ENCODE data around the gene KCNAB1. TPM values are rescaled to one million over a fixed set of nuclear protein-coding genes. Genes with fewer than 3 reads are reported as not detected.

KCNAB1 gene
- total and polyA plus RNA-seq, 4 donors, result 0.76 to 2.8 (median 1.0) TPM

GRCh38 chr3:156390846-156391245 lies 270.5 kb downstream of the KCNAB1 start:
- H3K27ac ChIP-seq (ENCODE audit: low read depth in 1 of 2, low read length in 2 of 2), result no peak overlapping the region
- 86% methylated on average over 4 of the region's 4 CpGs for WGBS
- no peaks in the 10 kb centered on the region for H3K36me3 ChIP-seq (ENCODE audit: control insufficient read depth in 4 of 4, insufficient read depth in 3 of 4, low read depth in 1 of 4, low read length in 3 of 4)
- H3K27me3 ChIP-seq (ENCODE audit: control insufficient read depth in 4 of 4, insufficient read depth in 4 of 4, low read length in 3 of 4), result no peaks in the 10 kb centered on the region
- no peak overlapping the region for H3K4me3 ChIP-seq (ENCODE audit: low read depth in 1 of 3, low read length in 3 of 3)
- DNase-seq (ENCODE audit: low spot score), result no peak
- H3K9ac ChIP-seq (ENCODE audit: low read depth in 1 of 2, low read length in 2 of 2), result no peak overlapping the region
- TF ChIP-seq, protein P1, sequence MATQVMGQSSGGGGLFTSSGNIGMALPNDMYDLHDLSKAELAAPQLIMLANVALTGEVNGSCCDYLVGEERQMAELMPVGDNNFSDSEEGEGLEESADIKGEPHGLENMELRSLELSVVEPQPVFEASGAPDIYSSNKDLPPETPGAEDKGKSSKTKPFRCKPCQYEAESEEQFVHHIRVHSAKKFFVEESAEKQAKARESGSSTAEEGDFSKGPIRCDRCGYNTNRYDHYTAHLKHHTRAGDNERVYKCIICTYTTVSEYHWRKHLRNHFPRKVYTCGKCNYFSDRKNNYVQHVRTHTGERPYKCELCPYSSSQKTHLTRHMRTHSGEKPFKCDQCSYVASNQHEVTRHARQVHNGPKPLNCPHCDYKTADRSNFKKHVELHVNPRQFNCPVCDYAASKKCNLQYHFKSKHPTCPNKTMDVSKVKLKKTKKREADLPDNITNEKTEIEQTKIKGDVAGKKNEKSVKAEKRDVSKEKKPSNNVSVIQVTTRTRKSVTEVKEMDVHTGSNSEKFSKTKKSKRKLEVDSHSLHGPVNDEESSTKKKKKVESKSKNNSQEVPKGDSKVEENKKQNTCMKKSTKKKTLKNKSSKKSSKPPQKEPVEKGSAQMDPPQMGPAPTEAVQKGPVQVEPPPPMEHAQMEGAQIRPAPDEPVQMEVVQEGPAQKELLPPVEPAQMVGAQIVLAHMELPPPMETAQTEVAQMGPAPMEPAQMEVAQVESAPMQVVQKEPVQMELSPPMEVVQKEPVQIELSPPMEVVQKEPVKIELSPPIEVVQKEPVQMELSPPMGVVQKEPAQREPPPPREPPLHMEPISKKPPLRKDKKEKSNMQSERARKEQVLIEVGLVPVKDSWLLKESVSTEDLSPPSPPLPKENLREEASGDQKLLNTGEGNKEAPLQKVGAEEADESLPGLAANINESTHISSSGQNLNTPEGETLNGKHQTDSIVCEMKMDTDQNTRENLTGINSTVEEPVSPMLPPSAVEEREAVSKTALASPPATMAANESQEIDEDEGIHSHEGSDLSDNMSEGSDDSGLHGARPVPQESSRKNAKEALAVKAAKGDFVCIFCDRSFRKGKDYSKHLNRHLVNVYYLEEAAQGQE (IDR thresholded peaks at IDR 0.05), result no peak
- TF ChIP-seq NR2F2 (IDR thresholded peaks at IDR 0.05), result no peak
- no peak for TF ChIP-seq FOXA2 (IDR thresholded peaks at IDR 0.05)
- no peak for TF ChIP-seq EGR1 (IDR thresholded peaks at IDR 0.05; ENCODE audit: low read depth in 2 of 2)
- TF ChIP-seq TAF1 (conservative IDR thresholded peaks at IDR 0.05), result no peak
- H3K9me3 ChIP-seq (ENCODE audit: control insufficient read depth in 4 of 4, low read length in 3 of 4), result peaks cover 0 to 2% (median 0%) of the 10 kb centered on the region in 4 donors
- no peaks in the 10 kb centered on the region for H3K4me1 ChIP-seq (ENCODE audit: control insufficient read depth in 4 of 4, insufficient read depth in 4 of 4, low read length in 3 of 4)

DNA sequence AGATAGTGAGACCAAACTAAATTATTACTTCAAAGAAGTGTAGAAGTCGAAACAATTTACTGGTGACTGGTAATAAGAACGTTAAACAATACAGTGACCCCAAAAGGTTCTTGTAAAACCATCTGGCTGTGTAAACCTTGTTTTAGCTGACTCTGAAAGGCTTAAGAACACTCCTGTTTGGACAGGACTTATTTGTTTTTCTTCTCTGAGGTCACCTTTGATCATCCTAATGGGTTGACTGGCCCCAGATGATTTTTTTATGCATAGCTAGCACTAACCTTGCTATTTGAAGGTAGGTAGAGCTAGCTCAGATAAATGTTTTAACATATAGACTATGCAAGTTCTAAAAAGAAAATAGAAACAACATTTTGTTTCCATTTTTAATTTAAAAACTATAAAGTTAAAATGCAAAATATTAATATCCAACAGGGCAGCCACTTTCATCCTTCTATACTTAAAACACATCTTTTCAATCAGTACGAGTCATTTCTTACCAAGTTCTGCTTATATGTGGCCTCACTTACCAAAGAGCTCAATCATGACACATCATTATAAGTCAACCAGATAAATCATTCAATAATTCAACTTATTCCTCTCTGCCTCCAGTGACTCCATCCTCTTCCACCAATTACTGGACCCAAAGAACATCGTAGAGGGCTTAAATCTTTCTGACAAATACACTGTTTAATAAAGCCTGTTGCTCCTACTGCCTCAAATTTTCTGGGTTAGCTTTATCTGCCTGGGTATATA lies 275.8 kb downstream of the KCNAB1 start:
- no peaks in the 10 kb centered on the region for H3K4me1 ChIP-seq (ENCODE audit: control insufficient read depth in 4 of 4, insufficient read depth in 4 of 4, low read length in 3 of 4)
- DNase-seq (ENCODE audit: low spot score), result no peak
- no peak for TF ChIP-seq TAF1 (conservative IDR thresholded peaks at IDR 0.05)
- TF ChIP-seq, protein P2, sequence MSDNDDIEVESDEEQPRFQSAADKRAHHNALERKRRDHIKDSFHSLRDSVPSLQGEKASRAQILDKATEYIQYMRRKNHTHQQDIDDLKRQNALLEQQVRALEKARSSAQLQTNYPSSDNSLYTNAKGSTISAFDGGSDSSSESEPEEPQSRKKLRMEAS (IDR thresholded peaks at IDR 0.05), result no peak

DNA sequence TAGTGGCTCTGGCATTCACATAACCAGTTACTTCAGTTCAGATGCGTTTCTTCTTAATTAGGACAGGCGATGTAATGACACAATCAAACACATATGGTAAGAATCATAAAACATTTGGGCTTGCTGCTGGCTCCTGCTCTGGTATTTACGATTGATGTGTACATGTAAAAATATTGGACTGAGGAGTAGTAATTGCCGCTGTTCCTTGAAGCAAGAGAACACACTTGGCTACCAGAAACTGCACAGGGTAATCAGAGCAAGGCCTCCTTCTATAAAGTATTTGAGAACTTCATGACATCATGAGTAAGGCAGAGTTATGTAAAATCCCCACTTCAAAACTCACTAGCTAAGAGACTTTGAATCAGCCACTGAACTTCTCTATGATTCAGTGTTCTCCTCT lies 276.5 kb downstream of the KCNAB1 start:
- DNase-seq (ENCODE audit: low spot score), result no peak
- 91% methylated on average over 4 of the region's 4 CpGs for WGBS

More for the DNA sequence above, 275.8 kb downstream of the KCNAB1 start:
- H3K27me3 ChIP-seq (ENCODE audit: control insufficient read depth in 4 of 4, insufficient read depth in 4 of 4, low read length in 3 of 4), result no peaks in the 10 kb centered on the region
- H3K36me3 ChIP-seq (ENCODE audit: control insufficient read depth in 4 of 4, insufficient read depth in 3 of 4, low read depth in 1 of 4, low read length in 3 of 4), result no peaks in the 10 kb centered on the region
- 65% methylated on average over 4 of the region's 4 CpGs for WGBS
- no peak overlapping the region for H3K4me3 ChIP-seq (ENCODE audit: low read depth in 1 of 3, low read length in 3 of 3)
- H3K9me3 ChIP-seq (ENCODE audit: control insufficient read depth in 4 of 4, low read length in 3 of 4), result peaks cover 0 to 2% (median 0%) of the 10 kb centered on the region in 4 donors
- H3K9ac ChIP-seq (ENCODE audit: low read depth in 1 of 2, low read length in 2 of 2), result no peak overlapping the region
- no peak overlapping the region for H3K27ac ChIP-seq (ENCODE audit: low read depth in 1 of 2, low read length in 2 of 2)

More for the DNA sequence above, 276.5 kb downstream of the KCNAB1 start:
- Histone ChIP-seq H3K27ac (ENCODE audit: low read depth in 1 of 2, low read length in 2 of 2) (no peak overlapping the region), H3K4me1 (ENCODE audit: control insufficient read depth in 4 of 4, insufficient read depth in 4 of 4, low read length in 3 of 4) (no peaks in the 10 kb centered on the region), H3K36me3 (ENCODE audit: control insufficient read depth in 4 of 4, insufficient read depth in 3 of 4, low read depth in 1 of 4, low read length in 3 of 4) (no peaks in the 10 kb centered on the region), H3K9me3 (ENCODE audit: control insufficient read depth in 4 of 4, low read length in 3 of 4) (peaks cover 0 to 2% (median 0%) of the 10 kb centered on the region in 4 donors), H3K4me3 (ENCODE audit: low read depth in 1 of 3, low read length in 3 of 3) (no peak overlapping the region), H3K9ac (ENCODE audit: low read depth in 1 of 2, low read length in 2 of 2) (no peak overlapping the region), H3K27me3 (ENCODE audit: control insufficient read depth in 4 of 4, insufficient read depth in 4 of 4, low read length in 3 of 4) (no peaks in the 10 kb centered on the region)
- TF ChIP-seq NR2F2 (IDR thresholded peaks at IDR 0.05) (no peak), HNF4G (IDR thresholded peaks at IDR 0.05) (no peak), RXRA (IDR thresholded peaks at IDR 0.05) (no peak), RAD21 (IDR thresholded peaks at IDR 0.05) (no peak)
- TF ChIP-seq, protein P1 (IDR thresholded peaks at IDR 0.05), result no peak

All from liver (tissue), 9 donors.